WTC11 (cell line): ENCODE measurements around the gene CXCL9. TPM values are rescaled to one million over a fixed set of nuclear protein-coding genes. Genes with fewer than 3 reads are reported as not detected.

Experiments
- ATAC-seq: fragments of 200-7000 bp; cut with Tn5 transposase; 2 replicates; pipeline ENCODE4 v1.10.0; 2021; ENCODE audit warnings: mild to moderate bottlenecking, moderate library complexity
- CTCF ChIA-PET: fragments of 300-600 bp; sonication (Branson Sonifier 250); formaldehyde crosslinking; loops from one replicate; lab custom pipeline; 2021; ENCODE audit warnings: antibody characterized with exemption; lab: Charles Lee
- POLR2A ChIA-PET: fragments of 350-600 bp; sonication (Branson Sonifier 250); formaldehyde crosslinking; loops from one replicate; lab custom pipeline; 2021; ENCODE audit warnings: antibody characterized with exemption; lab: Charles Lee
- DNase-seq: peaks from one replicate; pipeline ENCODE4 v3.0.0; 2021; ENCODE audit warnings: low spot score
- H3K27ac Mint-ChIP-seq: 2 replicates; pipeline ENCODE4 v1.8.0; 2021; ENCODE audit warnings: mixed read lengths
- H3K27me3 Mint-ChIP-seq: 2 replicates; pipeline ENCODE4 v1.8.0; 2021; ENCODE audit warnings: low read depth, mild to moderate bottlenecking, moderate library complexity, mixed read lengths
- H3K36me3 Mint-ChIP-seq: 2 replicates; pipeline ENCODE4 v1.8.0; 2021; ENCODE audit warnings: mixed read lengths
- H3K4me1 Mint-ChIP-seq: 2 replicates; pipeline ENCODE4 v1.8.0; 2022; ENCODE audit warnings: mixed read lengths
- H3K4me3 Mint-ChIP-seq: 2 replicates; pipeline ENCODE4 v1.8.0; 2021; ENCODE audit warnings: mild to moderate bottlenecking, moderate library complexity, mixed read lengths
- H3K9me3 Mint-ChIP-seq: 2 replicates; pipeline ENCODE4 v1.8.0; 2021; ENCODE audit warnings: mixed read lengths
- EMX1 ChIP-seq: fragments of 250-450 bp; sonication (Bioruptor Pico); IDR thresholded peaks from 2 replicates; pipeline ENCODE4 v1.8.0; 2021; ENCODE audit warnings: mild to moderate bottlenecking
- ETV6 ChIP-seq: sonication (generic); formaldehyde crosslinking; IDR thresholded peaks from 2 replicates; pipeline ENCODE4 v1.8.1; 2022; ENCODE audit warnings: mild to moderate bottlenecking, missing genetic modification reagents
- FOXP4 ChIP-seq: sonication (generic); formaldehyde crosslinking; IDR thresholded peaks from 2 replicates; pipeline ENCODE4 v1.8.0; 2022; ENCODE audit warnings: mild to moderate bottlenecking, missing genetic modification reagents
- HMGXB4 ChIP-seq: sonication (generic); formaldehyde crosslinking; IDR thresholded peaks from 2 replicates; pipeline ENCODE4 v1.8.1; 2023; ENCODE audit warnings: mild to moderate bottlenecking, moderate library complexity, missing genetic modification reagents
- NFYB ChIP-seq: sonication (generic); formaldehyde crosslinking; conservative IDR thresholded peaks from 2 replicates; pipeline ENCODE4 v1.8.0; 2022; ENCODE audit warnings: low read depth, missing genetic modification reagents
- NR1H2 ChIP-seq: sonication (generic); formaldehyde crosslinking; IDR thresholded peaks from 2 replicates; pipeline ENCODE4 v1.9.0; 2021; ENCODE audit warnings: mild to moderate bottlenecking, moderate library complexity, missing genetic modification reagents
- NR3C1 ChIP-seq: sonication (generic); formaldehyde crosslinking; conservative IDR thresholded peaks from 2 replicates; pipeline ENCODE4 v1.8.1; 2023; ENCODE audit warnings: low read depth, mild to moderate bottlenecking, missing genetic modification reagents
- ZBTB21 ChIP-seq: sonication (generic); formaldehyde crosslinking; IDR thresholded peaks from 2 replicates; pipeline ENCODE4 v1.8.1; 2023; ENCODE audit warnings: mild to moderate bottlenecking, missing genetic modification reagents, borderline replicate concordance
- total RNA-seq: library from RNA; stranded (reverse); gene quantifications from 3 replicates; pipeline ENCODE4 v1.2.3, GENCODE V29; 2021
- TF ChIP-seq, protein P1 (sequence below): fragments of 250-450 bp; sonication (Bioruptor Pico); IDR thresholded peaks from 2 replicates; pipeline ENCODE4 v1.9.0; 2021; ENCODE audit warnings: moderate library complexity, mild to moderate bottlenecking, inconsistent platforms, borderline replicate concordance

CXCL9 gene
- total RNA-seq, 1 experiment from 2014 or later = 0.07 TPM

- H3K4me3 Mint-ChIP-seq = no peak overlapping the region
- ChIA-PET CTCF (interaction anchor here (1.4 to 1.8 kb wide), 3 partner anchors 38 to 425 kb away, joined by 3 to 10 read pairs (median 3); no protein-coding TSS in a partner anchor), POLR2A (no interaction called here)
- peaks cover 90% of the 10 kb centered on the region for H3K36me3 Mint-ChIP-seq
- no peaks in the 10 kb centered on the region for H3K27me3 Mint-ChIP-seq
- ATAC-seq (no peak), DNase-seq (no peak)
- TF ChIP-seq NR3C1 (CRISPR knock-in tag) (no peak), NFYB (CRISPR knock-in tag) (no peak), ETV6 (CRISPR knock-in tag) (no peak), NR1H2 (CRISPR knock-in tag) (no peak), HMGXB4 (CRISPR knock-in tag) (no peak), EMX1 (no peak), ZBTB21 (CRISPR knock-in tag) (no peak), FOXP4 (no peak)
- TF ChIP-seq, protein P1, sequence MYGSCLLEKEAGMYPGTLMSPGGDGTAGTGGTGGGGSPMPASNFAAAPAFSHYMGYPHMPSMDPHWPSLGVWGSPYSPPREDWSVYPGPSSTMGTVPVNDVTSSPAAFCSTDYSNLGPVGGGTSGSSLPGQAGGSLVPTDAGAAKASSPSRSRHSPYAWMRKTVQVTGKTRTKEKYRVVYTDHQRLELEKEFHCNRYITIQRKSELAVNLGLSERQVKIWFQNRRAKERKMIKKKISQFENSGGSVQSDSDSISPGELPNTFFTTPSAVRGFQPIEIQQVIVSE (CRISPR knock-in tag) = no peak
- no peak overlapping the region for H3K27ac Mint-ChIP-seq
- H3K9me3 Mint-ChIP-seq = no peaks in the 10 kb centered on the region
- no peaks in the 10 kb centered on the region for H3K4me1 Mint-ChIP-seq
These were observed 53.8 kb downstream of the CXCL9 start for GRCh38 chr4:75953509-75953908.

Other genes starting within 250 kb of the CXCL9 start
- 0.16 TPM in 1 of 3 replicates, not detected in the others for gene PPEF2, start 105.1 kb downstream of the CXCL9 start, total RNA-seq
- gene NAAA, start 66.5 kb downstream of the CXCL9 start, total RNA-seq = 7.1 to 9.0 TPM (median 8.2 TPM) in 3 replicates
- 48.1 to 56.6 TPM (median 54.8 TPM) in 3 replicates for gene SDAD1, start 16.6 kb downstream of the CXCL9 start, total RNA-seq
- not detected in 3 replicates for gene CXCL10, start 16.0 kb upstream of the CXCL9 start, total RNA-seq
- 0.20 TPM in 1 of 3 replicates, not detected in the others for gene CXCL11, start 28.6 kb upstream of the CXCL9 start, total RNA-seq
- gene ART3, start 67.2 kb upstream of the CXCL9 start, total RNA-seq = 0.27 to 0.59 TPM in 2 of 3 replicates, not detected in the other
- gene NUP54, start 140.9 kb upstream of the CXCL9 start, total RNA-seq = 76.2 to 84.5 TPM (median 79.3 TPM) in 3 replicates
- gene SCARB2, start 206.3 kb upstream of the CXCL9 start, total RNA-seq = 38.0 to 42.2 TPM (median 39.9 TPM) in 3 replicates
- 1.4 to 1.6 TPM (median 1.6 TPM) in 3 replicates for gene FAM47E, start 244.2 kb upstream of the CXCL9 start, total RNA-seq